Activated naive CD4-positive, alpha-beta T cell treated with anti-CD3 and anti-CD28 coated beads, Interleukin-2, amount 50 U/mL, for 72 hours (primary cell): Measurements from ENCODE around the gene BTBD17. TPM values are rescaled to one million over a fixed set of nuclear protein-coding genes. Genes with fewer than 3 reads are reported as not detected.

Experiments
- ATAC-seq, 2 donors: fragments of 150-1000 bp; cut with Tn5 transposase; 2 replicates each; pipeline ENCODE4 v1.10.0; 2021; ENCODE audit warnings: mild to moderate bottlenecking in 2 of 2, moderate library complexity in 2 of 2
- DNase-seq, 2 donors: peaks; one replicate each; pipeline ENCODE4 v3.0.0; 2021 to 2022; ENCODE audit warnings: low spot score in 2 of 2
- H3K27ac Mint-ChIP-seq, 2 donors: one replicate each; pipeline ENCODE4 v1.8.0; 2022; ENCODE audit warnings: mild to moderate bottlenecking in 2 of 2, mixed read lengths in 2 of 2
- H3K36me3 Mint-ChIP-seq, 2 donors: one replicate each; pipeline ENCODE4 v1.8.0; 2022; ENCODE audit warnings: mixed read lengths in 2 of 2
- H3K9me3 Mint-ChIP-seq, 2 donors: one replicate each; pipeline ENCODE4 v1.8.0; 2022; ENCODE audit warnings: mixed read lengths in 2 of 2
- total RNA-seq, 2 donors: library from RNA; stranded (reverse); gene quantifications; one replicate each; pipeline ENCODE4 v1.2.3, GENCODE V29; 2022

Gene BTBD17
- total RNA-seq, 2 donors from 2014 or later: not detected

DNA sequence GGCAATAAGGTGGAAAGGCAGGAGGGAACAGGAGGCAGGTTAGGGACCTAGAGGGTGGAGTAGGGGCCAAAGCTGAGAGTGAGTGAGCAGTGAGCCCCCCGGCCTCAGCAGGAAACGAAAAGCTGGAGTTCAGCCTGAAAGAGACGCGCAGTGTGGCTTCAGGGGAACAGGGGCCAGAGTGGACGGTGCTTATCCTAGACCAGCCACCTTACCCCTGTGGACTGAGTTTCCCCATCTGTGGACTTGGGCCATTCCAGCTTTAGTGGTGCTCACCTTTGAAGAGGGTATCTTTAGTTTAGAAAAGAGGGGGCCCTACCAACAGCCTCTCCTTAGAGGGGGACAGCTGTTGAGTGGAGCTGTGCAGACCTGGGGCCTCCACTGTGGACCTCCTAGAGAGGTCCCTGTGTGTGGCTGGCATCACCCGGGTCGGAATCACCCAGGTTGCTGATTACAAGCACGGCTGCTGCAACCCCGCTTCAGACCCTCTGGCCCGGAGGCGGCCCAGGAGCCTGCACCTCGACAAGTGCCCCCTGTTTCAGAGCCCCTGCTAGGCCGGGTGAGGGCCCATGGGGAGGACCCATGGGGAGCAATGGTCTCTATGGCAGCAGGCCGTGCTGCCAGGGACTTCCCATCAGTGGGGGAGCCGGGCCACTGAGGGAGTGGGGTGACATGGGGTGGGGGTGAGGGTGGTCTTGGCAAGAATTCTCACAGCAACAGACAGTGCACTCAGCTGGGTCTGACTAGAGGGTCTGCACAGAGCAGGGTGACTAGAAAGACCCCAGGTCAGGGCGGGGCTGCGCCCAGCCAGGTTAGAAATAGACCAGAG lies 8.2 kb upstream of the BTBD17 start:
- H3K27ac Mint-ChIP-seq: peak overlapping the region in 1 of 2 donors; percentile 79
- no peaks in the 10 kb centered on the region for H3K9me3 Mint-ChIP-seq
- ATAC-seq (no peak), DNase-seq (no peak)
- H3K36me3 Mint-ChIP-seq: no peaks in the 10 kb centered on the region

DNA sequence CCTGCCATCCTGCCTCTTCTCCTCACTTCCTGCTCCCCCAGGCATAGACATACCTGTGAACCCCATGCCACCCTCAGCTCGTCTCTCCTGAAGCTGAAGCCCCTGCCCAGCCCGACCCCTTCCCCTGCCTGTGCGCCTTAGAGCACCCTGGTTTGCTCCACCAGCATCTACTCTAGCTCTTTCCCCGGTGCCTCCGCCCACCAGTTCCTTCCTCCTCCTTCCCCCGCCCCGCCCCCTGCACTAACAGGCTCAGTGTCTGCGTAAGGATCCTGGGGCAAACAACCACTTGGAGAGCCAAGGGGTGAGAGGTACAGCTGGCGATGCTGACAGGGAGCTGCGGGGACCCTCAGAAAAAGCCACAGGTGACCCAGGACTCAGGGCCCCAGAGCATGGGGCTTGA lies 7.6 kb upstream of the BTBD17 start:
- H3K9me3 Mint-ChIP-seq: no peaks in the 10 kb centered on the region
- DNase-seq (peak in 1 of 2 donors; percentile 42), ATAC-seq (peak; percentile 47 to 80)
- no peaks in the 10 kb centered on the region for H3K36me3 Mint-ChIP-seq
- peak overlapping the region; percentile 19 to 79 for H3K27ac Mint-ChIP-seq

DNA sequence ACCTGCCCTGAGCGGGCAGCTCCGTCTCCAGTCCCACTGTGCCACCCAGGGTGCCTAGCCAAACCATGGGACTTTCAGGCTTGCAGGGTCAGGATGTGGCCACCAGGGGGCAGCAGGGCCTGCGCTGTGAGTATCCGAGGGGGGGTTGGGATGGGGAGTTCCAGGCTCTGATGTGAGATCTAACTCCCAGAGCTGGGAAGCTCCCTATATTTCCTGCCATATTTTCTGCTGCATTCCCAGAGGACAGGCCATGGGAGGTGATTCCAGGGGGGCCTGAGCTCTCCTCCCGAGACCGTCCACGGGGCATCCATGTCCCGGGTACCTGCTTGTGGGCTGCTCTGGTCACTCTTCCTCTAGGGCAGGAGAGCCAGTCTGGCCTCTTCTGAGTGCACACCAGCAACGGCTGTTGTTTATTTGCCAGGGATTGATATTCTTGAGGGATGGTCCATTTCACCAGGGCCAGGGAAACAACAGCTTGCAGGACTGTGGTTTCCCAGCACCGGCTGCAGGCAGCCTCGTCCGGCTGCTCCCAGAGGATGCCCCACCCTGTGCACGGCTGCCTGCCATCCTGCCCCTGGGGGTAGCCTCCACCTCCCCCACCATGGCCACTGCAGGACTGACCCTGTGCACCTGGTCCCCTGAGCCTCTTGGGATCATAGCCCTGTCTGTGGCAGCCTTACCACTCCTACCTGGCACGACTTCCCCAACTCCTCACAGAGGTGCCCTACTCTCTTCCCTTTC lies 6.8 kb upstream of the BTBD17 start:
- peak; percentile 59 to 76 for ATAC-seq
- H3K9me3 Mint-ChIP-seq: no peaks in the 10 kb centered on the region

DNA sequence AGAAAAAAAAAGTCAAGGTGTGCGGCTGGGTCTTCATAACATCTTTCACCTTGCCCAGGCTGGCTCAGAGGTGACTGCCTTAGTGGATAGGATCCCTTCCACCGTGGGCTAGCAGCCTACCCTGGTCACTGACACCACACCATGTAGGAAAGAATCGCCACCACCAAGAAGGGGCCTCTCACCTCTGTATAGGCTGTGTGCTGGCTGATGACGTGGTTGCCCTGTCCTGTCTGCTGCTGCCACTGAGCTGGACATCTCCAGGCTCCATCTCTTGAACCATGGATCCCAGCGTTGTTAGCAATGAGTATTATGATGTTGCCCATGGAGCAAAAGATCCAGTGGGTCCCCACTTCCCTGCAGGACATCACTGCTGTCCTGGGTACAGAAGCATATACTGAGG lies 5.5 kb upstream of the BTBD17 start, which contains the start of gene GPR142:
TSS of gene GPR142 (plus strand) at position 301 of the 400 bp plus-strand sequence. CDS start 2,035 bp downstream, outside the sequence.
- Mint-ChIP-seq H3K27ac (no peak within 1 kb of the TSS), H3K36me3 (no peaks in the 10 kb centered on the region), H3K9me3 (no peaks in the 10 kb centered on the region)
- DNase-seq (no peak), ATAC-seq (no peak)

More for the DNA sequence above, 6.8 kb upstream of the BTBD17 start:
- Mint-ChIP-seq H3K36me3 (no peaks in the 10 kb centered on the region), H3K27ac (peak overlapping the region in 1 of 2 donors; percentile 79)
- peak; percentile 60 to 70 for DNase-seq

DNA sequence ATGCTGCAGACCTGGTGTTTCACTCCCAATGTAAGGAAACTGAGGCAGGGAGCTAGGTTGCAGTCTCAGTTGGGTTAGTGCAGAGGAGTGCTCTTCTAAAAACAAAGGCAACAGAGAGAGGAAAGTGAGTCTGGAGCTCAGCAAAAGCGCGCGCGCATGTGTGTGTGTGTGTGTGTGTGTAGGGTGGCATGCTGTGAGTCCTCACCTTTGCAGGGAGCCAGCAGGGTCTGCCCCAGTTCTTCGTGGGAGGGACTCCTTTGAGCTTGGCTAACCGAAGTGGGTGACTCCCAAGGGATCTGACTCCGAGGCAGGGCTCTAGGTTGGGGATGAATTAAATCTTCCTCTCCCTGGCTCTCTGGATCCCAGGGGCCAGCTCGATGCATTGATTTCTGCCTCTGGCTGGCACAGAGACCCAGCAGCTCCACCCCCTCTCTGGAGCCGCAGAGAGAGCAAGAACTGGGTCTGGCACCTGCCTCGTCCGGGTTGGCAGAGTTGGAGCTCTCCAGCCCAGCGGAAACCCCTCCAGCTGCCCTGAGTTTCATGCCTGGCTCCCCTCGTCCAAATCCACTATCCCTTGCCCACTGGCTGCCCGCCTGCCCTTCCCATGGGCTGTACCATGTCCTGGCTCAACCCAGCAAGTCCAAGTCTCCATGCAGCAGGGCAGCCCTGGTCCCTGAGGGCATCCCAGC lies 1.3 kb upstream of the BTBD17 start:
- DNase-seq: no peak
- H3K36me3 Mint-ChIP-seq: peaks cover 0 to 5% of the 10 kb centered on the region in 2 donors
- H3K9me3 Mint-ChIP-seq: no peaks in the 10 kb centered on the region
- no peak overlapping the region for H3K27ac Mint-ChIP-seq
- ATAC-seq: no peak

DNA sequence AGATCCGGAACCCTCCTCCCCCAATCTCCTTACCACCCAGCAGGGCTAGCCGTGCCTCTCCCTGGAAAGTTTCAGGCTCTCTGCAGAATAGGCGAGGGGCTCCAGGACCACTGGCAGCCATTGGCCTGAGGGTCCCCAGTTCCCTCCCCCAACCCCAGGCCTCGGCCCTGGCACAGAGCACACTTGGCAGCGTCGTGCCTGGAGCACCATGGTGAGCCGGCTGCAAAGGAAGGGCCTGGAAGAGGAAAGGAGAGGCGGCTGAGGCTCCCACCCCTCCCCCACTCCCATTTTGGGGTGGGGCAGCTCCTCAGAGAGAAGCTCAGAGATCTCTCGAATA lies 369 bp upstream of the BTBD17 start:
- DNase-seq (no peak), ATAC-seq (no peak)
- H3K27ac Mint-ChIP-seq: no peak overlapping the region
- H3K9me3 Mint-ChIP-seq: no peaks in the 10 kb centered on the region
- H3K36me3 Mint-ChIP-seq: peaks cover 0 to 5% of the 10 kb centered on the region in 2 donors

DNA sequence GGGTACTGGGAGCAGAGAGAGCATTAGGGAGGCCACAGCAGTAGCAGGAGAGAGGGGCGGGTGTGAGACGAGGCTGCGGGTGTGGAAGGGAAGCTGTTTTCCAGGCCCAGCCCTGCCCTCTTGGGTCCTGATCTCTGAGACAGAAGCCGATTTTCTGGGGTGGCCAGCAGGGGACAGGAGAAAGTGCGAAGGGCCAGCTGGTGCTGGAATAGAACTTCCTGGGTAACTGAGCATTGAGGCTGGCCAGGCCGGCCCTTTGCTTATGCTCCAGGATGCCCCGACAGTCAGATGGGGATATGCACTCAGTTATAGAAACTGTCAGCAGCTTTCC lies 804 bp downstream of the BTBD17 start:
- ATAC-seq (no peak), DNase-seq (no peak)
- H3K9me3 Mint-ChIP-seq: no peaks in the 10 kb centered on the region
- H3K27ac Mint-ChIP-seq: no peak overlapping the region
- peaks cover 0 to 5% of the 10 kb centered on the region in 2 donors for H3K36me3 Mint-ChIP-seq

DNA sequence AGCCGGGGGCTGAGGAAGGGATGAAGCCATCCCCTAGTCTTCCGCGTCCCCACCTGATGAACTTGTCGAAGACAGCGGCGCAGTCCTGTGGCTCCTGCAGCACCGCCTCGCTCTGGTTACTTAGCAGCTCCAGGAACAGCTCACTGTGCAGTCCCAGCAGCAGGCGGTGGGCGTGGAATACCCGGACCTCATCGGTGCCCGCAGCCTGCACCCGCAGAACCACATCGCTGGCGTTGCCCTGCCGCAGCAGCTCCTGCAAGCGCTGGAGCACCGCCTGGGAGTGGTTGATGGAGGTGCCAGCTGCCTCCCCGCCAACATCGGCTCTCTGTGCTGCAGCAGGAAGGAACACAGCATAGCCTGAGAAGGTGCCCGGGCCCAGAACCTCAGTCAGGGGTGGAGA lies 1.8 kb downstream of the BTBD17 start:
- H3K27ac Mint-ChIP-seq: no peak overlapping the region
- DNase-seq (no peak), ATAC-seq (no peak)
- no peaks in the 10 kb centered on the region for H3K9me3 Mint-ChIP-seq
- H3K36me3 Mint-ChIP-seq: peaks cover 0 to 5% of the 10 kb centered on the region in 2 donors

DNA sequence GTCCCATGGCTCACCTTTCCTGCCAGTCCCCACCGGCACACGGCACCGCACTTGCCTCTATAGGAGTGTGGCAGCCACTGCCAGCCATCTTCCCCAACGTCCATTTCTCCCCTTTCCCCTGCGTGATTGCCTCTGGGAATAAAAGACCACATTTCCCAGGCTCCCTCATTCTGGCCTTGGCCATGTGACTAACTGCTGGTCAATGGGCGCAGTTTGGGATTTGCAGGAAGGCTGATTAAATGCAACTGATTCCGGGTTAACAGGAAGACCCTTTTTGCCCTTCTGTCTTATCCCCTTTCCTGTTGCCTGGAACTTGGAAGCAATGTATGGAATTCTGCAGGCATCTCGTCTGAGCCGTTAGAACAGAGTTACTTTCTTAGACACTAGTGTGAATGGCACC lies 3.0 kb downstream of the BTBD17 start:
- no peaks in the 10 kb centered on the region for H3K9me3 Mint-ChIP-seq
- no peak overlapping the region for H3K27ac Mint-ChIP-seq
- DNase-seq (no peak), ATAC-seq (no peak)
- peaks cover 0 to 5% of the 10 kb centered on the region in 2 donors for H3K36me3 Mint-ChIP-seq

DNA sequence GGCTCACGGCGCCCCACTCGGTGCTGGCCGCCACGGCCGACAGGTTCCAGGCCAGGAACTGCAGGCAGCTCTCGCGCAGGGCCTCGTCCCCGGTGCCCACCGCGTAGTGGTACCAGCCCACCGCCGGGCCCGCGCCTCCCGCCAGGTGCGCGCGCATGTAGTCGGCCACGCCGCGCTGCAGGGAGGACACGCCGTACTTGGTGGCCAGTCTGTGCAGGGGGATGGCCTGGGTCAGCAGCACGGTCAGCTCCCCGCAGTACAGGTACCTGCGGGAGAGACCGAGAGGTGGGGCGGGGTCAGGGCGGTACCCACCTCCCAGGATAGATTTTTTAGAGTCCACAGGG lies 4.2 kb downstream of the BTBD17 start:
- H3K27ac Mint-ChIP-seq: no peak overlapping the region
- ATAC-seq (no peak), DNase-seq (no peak)
- H3K9me3 Mint-ChIP-seq: no peaks in the 10 kb centered on the region
- H3K36me3 Mint-ChIP-seq: peaks cover 0 to 5% of the 10 kb centered on the region in 2 donors

DNA sequence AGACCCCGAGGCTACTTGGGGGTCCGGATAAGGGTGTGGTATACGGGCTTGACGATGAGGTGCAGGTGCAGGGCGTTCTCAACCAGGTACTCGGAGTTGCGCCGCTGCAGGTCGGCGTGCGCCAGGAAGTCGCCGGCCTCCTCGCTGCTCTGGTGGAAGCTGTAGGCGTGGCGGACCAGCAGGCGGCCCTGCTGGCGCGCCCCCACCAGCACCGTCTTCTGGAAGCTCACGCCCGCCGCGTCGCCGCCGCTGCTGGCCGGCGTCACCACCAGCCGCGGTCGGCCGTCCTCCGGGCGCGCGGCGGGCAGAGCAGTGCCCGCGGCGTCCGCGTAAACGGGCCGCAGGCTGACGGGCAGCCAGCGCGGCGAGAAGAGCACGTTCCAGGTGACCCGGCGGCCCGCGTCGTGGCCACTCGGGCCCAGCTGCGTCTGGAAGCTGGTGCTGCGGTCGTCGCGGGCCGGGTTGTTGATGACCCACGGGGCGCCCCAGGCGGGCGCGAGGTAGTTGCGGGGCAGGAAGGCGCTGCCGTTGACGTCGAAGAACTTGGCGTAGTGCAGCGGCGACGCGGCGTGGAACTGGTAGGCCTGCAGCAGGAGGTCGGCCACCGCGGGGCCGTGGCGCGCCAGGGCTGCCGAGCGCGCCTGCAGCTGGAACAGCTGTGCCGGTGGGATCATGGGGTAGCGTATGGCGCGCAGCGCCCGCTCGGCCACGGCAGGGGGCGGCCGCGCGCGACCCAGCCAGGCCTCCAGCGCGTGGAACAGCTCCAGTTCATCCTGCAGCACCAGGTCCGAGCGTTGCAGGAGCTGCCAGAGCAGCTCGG lies 4.8 kb downstream of the BTBD17 start:
- DNase-seq (peak in 1 of 2 donors; percentile 13), ATAC-seq (peak in 1 of 2 donors; percentile 27)
- Mint-ChIP-seq H3K36me3 (peaks cover 0 to 5% of the 10 kb centered on the region in 2 donors), H3K9me3 (no peaks in the 10 kb centered on the region), H3K27ac (no peak overlapping the region)

DNA sequence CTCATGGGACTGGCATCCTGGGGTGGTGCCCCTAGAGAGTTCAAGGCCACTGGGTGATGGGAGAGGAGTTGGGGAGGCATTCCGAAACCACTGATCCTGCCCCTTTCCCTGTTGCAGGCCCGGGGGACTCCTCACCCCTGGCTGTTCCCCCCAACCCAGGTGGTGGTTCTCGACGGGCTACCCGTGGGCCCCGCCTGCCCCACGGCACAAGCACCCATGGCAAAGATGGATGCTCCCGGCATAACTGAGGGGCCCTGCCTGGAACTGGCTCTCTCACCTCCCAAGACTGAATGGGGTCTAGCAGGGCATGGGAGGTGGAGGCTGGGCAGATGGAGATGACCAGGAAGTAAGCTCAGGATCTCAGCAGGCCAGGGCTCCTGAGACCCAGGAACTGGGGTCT lies 6.6 kb downstream of the BTBD17 start:
- no peak for ATAC-seq
- H3K36me3 Mint-ChIP-seq: peaks cover 0 to 5% of the 10 kb centered on the region in 2 donors
- no peaks in the 10 kb centered on the region for H3K9me3 Mint-ChIP-seq
- no peak overlapping the region for H3K27ac Mint-ChIP-seq
- DNase-seq: no peak

DNA sequence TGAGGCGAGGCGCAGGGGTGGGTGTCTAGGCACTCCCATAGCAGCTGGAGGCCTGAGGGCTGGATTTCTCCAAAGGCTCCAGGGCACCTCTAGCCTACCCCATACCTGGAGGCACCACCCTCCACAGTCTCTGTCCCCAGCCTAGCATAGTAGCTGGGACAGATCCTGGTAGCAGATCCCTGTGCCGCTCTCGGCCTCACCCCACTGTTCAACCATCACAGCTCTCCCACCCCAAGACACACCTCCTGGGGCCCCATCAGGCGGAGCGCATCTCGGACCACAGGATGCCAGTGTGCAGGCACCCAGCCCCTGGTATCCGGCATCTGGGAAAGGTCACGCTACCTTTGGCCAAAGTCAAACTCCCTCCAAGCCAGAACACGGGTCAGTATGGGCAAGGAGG lies 7.1 kb downstream of the BTBD17 start:
- ATAC-seq (peak in 1 of 2 donors; percentile 26), DNase-seq (no peak)
- peaks cover 0 to 5% of the 10 kb centered on the region in 2 donors for H3K36me3 Mint-ChIP-seq
- no peak overlapping the region for H3K27ac Mint-ChIP-seq
- no peaks in the 10 kb centered on the region for H3K9me3 Mint-ChIP-seq

DNA sequence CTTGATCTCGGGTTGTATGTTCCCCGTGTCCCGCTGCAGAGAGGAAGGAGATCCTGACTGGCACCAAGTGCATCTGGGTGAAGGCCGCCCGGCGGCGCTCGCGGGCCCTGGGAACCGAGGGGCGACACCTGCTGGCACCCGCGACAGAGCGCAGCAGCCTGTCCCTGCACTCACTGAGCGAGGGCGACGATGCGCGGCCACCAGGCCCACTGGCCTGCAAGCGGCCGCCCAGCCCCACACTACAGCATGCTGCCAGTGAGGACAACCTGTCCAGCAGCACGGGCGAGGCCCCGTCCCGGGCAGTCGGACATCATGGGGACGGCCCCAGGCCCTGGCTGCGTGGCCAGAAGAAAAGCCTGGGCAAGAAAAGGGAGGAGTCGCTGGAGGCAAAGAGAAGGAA lies 7.5 kb downstream of the BTBD17 start:
- DNase-seq (peak in 1 of 2 donors; percentile 78), ATAC-seq (peak; percentile 78 to 91)
- Mint-ChIP-seq H3K9me3 (no peaks in the 10 kb centered on the region), H3K27ac (no peak overlapping the region), H3K36me3 (peaks cover 0 to 5% of the 10 kb centered on the region in 2 donors)

DNA sequence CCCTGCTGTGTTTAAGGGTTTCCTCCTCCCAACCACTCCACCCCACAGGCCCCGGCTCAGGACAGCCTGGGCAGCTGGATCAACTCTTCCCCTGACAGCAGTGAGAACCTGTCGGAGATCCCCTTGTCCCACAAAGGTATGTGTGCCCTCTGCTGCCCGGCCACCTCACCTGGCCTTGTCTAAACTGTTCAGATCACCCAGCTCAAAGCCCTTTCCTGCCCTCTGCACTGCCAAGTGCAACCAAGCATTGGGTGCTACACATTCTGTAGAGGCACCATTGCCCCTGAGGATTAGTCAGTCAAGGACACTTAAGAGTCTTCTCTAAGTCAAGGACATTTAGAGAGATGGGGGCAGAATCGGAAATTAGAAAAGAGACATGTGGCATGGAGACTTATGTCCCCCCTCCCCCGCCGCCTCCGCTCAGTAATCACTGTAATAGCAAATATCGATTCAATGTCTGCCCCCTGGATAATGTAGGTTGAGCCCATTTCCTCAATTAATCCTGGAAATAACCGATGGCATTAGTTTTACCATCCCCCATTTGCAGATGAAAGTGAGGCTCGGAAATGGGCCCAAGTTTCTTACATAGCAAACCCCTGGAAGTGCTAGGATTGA lies 8.1 kb downstream of the BTBD17 start:
- no peak for DNase-seq
- ATAC-seq: no peak
- no peaks in the 10 kb centered on the region for H3K9me3 Mint-ChIP-seq
- no peak overlapping the region for H3K27ac Mint-ChIP-seq
- peaks cover 0 to 1% of the 10 kb centered on the region in 2 donors for H3K36me3 Mint-ChIP-seq

DNA sequence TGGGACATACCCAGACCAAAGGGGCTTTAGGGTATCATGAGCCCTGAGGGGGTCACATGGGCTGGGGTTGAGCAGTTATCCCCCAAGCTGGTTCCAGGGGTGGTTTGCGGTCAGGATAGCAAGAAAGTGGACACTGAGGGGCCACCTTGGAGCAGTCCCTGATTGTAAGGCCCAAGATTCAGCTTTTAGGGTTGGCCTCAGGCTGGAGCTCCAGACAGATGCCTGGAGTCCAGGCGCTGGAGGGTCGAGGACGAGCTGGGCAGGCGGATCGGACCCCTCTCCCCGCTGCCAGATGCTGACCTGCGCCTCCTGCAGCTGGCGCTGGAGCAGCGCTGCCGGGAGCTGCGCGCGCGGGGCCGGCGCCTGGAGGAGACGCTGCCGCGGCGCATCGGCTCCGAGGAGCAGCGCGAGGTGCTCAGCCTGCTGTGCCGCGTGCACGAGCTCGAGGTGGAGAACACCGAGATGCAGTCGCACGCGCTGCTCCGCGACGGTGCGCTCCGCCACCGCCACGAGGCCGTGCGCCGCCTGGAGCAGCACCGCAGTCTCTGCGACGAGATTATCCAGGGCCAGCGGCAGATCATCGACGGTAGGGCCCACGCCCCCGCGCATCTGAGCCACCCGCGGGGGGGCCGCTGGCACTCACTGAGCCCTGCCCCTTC lies 10.0 kb downstream of the BTBD17 start:
- Mint-ChIP-seq H3K9me3 (no peaks in the 10 kb centered on the region), H3K27ac (no peak overlapping the region), H3K36me3 (no peaks in the 10 kb centered on the region)
- peak in 1 of 2 donors; percentile 27 for DNase-seq
- peak in 1 of 2 donors; percentile 26 for ATAC-seq
